ENCODE measurements around the gene GSAP. TPM values are rescaled to one million over a fixed set of nuclear protein-coding genes. Genes with fewer than 3 reads are reported as not detected.
"Not testable (repeated sequence)": the region's sequence is repeated elsewhere in the genome, so short reads cannot be mapped to it uniquely, and the experiment has no call there.

Gene GSAP
- total RNA-seq, 2 donors from 2014 or later, result 22.0 to 28.9 TPM

- ATAC-seq (no peak), DNase-seq (no peak)
- H3K4me1 Mint-ChIP-seq, result no peaks in the 10 kb centered on the region
- H3K9me3 ChIP-seq (ENCODE audit: control insufficient read depth, low read length, poor library complexity, severe bottlenecking), result no peaks in the 10 kb centered on the region
- no peaks in the 10 kb centered on the region for H3K27me3 Mint-ChIP-seq
- H3K36me3 Mint-ChIP-seq (ENCODE audit: low read depth), result peaks cover 12% of the 10 kb centered on the region
- H3K27ac Mint-ChIP-seq, result no peak overlapping the region
- no peak overlapping the region for H3K4me3 Mint-ChIP-seq
These were observed 125.7 kb downstream of the GSAP start for GRCh38 chr7:77290425-77290824.

DNA sequence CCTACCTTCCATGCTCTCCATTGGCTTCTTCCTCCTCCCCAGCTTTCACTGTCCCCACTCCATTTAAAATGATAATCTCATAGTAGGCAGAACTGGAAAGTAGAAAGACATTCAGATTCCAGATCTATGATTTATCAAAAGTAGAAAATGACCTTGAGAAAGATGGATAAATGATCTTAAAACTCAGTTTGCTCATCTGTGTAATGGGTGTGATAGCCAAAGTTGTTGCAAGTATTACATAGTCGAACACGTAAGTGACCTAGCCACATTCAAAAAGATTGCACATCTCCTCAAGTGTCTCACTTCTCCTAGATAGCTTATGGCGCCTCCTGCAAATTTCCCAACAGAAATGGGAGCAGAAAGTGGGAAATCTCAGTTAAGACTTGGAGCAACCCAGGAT lies 126.8 kb downstream of the GSAP start:
- Mint-ChIP-seq H3K4me1 (no peaks in the 10 kb centered on the region), H3K36me3 (ENCODE audit: low read depth) (peaks cover 14% of the 10 kb centered on the region), H3K27me3 (no peaks in the 10 kb centered on the region), H3K27ac (no peak overlapping the region), H3K4me3 (no peak overlapping the region)
- DNase-seq, result no peak
- ATAC-seq, result no peak
- no peaks in the 10 kb centered on the region for H3K9me3 ChIP-seq (ENCODE audit: control insufficient read depth, low read length, poor library complexity, severe bottlenecking)

- Mint-ChIP-seq H3K27me3 (no peaks in the 10 kb centered on the region), H3K4me1 (no peaks in the 10 kb centered on the region), H3K36me3 (ENCODE audit: low read depth) (peaks cover 14% of the 10 kb centered on the region), H3K4me3 (no peak overlapping the region), H3K27ac (no peak overlapping the region)
- ATAC-seq (no peak), DNase-seq (no peak)
- H3K9me3 ChIP-seq (ENCODE audit: control insufficient read depth, low read length, poor library complexity, severe bottlenecking), result no peaks in the 10 kb centered on the region
These were observed 127.4 kb downstream of the GSAP start for GRCh38 chr7:77288676-77289320.

GRCh38 chr7:77284616-77285015 lies 131.5 kb downstream of the GSAP start:
- no peak for ATAC-seq
- peaks cover 12% of the 10 kb centered on the region for H3K36me3 Mint-ChIP-seq (ENCODE audit: low read depth)
- no peaks in the 10 kb centered on the region for H3K9me3 ChIP-seq (ENCODE audit: control insufficient read depth, low read length, poor library complexity, severe bottlenecking)
- H3K4me1 Mint-ChIP-seq, result peaks cover 2% of the 10 kb centered on the region
- no peak for DNase-seq
- H3K27ac Mint-ChIP-seq, result no peak overlapping the region
- H3K4me3 Mint-ChIP-seq, result no peak overlapping the region
- no peaks in the 10 kb centered on the region for H3K27me3 Mint-ChIP-seq

GRCh38 chr7:77284005-77284404 lies 132.1 kb downstream of the GSAP start:
- Mint-ChIP-seq H3K27ac (no peak overlapping the region), H3K27me3 (no peaks in the 10 kb centered on the region), H3K4me1 (peaks cover 2% of the 10 kb centered on the region), H3K4me3 (no peak overlapping the region), H3K36me3 (ENCODE audit: low read depth) (peaks cover 9% of the 10 kb centered on the region)
- ATAC-seq (no peak), DNase-seq (no peak)
- H3K9me3 ChIP-seq (ENCODE audit: control insufficient read depth, low read length, poor library complexity, severe bottlenecking), result no peaks in the 10 kb centered on the region

GRCh38 chr7:77282897-77283296 lies 133.3 kb downstream of the GSAP start:
- DNase-seq, result no peak
- Mint-ChIP-seq H3K4me1 (peaks cover 2% of the 10 kb centered on the region), H3K4me3 (no peak overlapping the region), H3K36me3 (ENCODE audit: low read depth) (peaks cover 11% of the 10 kb centered on the region), H3K27me3 (no peaks in the 10 kb centered on the region), H3K27ac (no peak overlapping the region)
- no peaks in the 10 kb centered on the region for H3K9me3 ChIP-seq (ENCODE audit: control insufficient read depth, low read length, poor library complexity, severe bottlenecking)
- no peak for ATAC-seq

DNA sequence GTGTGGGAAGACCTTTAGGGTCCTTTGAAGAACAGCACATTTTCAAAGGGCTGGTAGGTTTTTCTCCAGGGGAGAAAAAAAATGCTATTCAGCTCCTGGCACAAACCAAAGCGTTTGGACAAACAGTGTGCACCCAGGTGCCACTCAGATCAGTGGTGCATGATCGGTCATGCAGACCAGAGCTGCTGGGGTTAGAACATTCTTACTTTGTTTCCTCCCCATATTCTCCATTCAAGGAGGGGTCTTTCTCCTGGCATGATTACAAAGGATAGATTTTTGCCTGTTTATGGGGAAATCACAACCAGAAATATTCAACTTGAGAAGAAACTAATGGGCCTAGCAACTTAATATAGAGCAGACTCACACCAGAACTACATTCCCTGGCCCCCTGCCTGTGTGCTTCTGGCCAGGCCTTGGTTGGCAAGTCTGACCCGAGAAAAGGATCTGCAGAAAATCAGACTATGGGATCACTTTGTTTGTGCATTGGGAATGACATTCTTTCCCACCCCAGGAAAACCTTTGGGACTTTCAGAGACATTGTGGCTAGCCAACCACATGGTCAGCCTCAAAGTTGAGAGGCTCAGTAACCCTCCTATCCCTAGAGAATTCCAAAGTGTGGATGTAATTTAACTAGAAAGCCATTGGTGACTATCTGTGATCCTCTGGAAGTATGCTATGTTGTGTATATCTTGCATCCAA lies 134.2 kb downstream of the GSAP start:
- no peak overlapping the region for H3K4me3 Mint-ChIP-seq
- no peaks in the 10 kb centered on the region for H3K27me3 Mint-ChIP-seq
- no peak for ATAC-seq
- no peak overlapping the region for H3K27ac Mint-ChIP-seq
- peaks cover 2% of the 10 kb centered on the region for H3K4me1 Mint-ChIP-seq
- H3K36me3 Mint-ChIP-seq (ENCODE audit: low read depth), result peaks cover 10% of the 10 kb centered on the region
- no peak for DNase-seq
- H3K9me3 ChIP-seq (ENCODE audit: control insufficient read depth, low read length, poor library complexity, severe bottlenecking), result no peaks in the 10 kb centered on the region

DNA sequence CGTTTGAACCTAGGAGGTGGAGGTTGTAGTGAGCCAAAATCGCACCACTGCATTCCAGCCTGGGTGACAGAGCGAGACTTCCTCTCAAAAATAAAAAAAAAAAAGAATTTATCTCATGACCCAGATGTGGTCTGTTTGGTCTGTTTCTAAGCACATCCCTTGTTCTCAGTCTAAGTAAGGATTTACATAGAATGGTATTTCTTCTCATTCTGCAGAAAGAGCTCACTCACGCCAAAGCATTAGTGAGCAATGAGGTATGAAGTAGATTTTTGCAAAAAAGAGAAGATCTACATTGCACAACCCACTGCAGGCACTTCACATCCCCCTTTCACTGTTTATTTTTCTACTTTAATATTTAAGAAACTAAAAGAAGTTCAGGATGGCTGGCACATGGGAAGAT lies 140.0 kb downstream of the GSAP start:
- peak; percentile 88 for ATAC-seq
- H3K9me3 ChIP-seq (ENCODE audit: control insufficient read depth, low read length, poor library complexity, severe bottlenecking), result no peaks in the 10 kb centered on the region
- Mint-ChIP-seq H3K4me1 (peaks cover 10% of the 10 kb centered on the region), H3K36me3 (ENCODE audit: low read depth) (peaks cover 5% of the 10 kb centered on the region), H3K27ac (peak overlapping the region; percentile 70), H3K27me3 (no peaks in the 10 kb centered on the region), H3K4me3 (no peak overlapping the region)
- DNase-seq, result no peak

DNA sequence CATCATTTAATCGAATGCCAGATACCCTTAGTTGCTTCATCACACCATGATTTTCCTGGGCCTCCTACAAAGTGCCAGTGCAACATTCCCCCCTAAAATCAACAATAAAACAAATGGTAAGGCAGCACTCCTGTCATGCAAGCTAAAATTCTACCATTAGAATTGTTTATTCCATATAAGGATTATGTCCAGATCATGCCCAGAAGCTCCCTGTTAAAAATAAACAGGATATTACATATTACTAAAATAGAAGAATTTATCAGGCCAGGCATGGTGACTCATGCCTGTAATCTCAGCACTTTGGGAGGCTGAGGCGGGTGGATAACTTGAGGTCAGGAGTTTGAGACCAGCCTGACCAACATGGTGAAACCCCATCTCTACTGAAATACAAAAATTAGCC lies 140.5 kb downstream of the GSAP start:
- H3K27ac Mint-ChIP-seq; H3K36me3 Mint-ChIP-seq (ENCODE audit: low read depth): not testable (repeated sequence)
- peak; percentile 27 for ATAC-seq

DNA sequence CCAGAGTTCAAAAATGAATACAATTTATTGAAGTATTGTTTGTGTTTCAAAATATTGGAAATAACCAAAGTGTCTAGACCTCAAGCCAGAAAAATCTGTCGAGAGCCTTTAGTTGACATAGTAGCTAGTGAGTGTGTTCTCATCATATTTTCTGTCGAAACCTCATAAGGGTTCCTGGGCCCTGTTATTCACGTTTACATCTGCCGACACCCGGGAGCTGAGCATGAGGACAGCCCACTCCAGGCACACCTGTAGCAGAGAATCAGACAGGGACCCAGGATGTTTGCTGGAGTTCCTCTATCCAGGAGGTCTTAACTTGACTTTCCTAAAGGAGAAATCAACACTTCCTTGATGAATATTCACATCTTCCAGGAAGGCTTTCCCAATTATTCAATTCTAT lies 144.4 kb downstream of the GSAP start:
- no peak for DNase-seq
- peaks cover 4% of the 10 kb centered on the region for H3K36me3 Mint-ChIP-seq (ENCODE audit: low read depth)
- H3K4me1 Mint-ChIP-seq, result peaks cover 14% of the 10 kb centered on the region
- H3K4me3 Mint-ChIP-seq, result no peak overlapping the region
- H3K27me3 Mint-ChIP-seq, result no peaks in the 10 kb centered on the region
- ATAC-seq, result no peak
- H3K9me3 ChIP-seq (ENCODE audit: control insufficient read depth, low read length, poor library complexity, severe bottlenecking), result no peaks in the 10 kb centered on the region
- H3K27ac Mint-ChIP-seq, result no peak overlapping the region

More for the DNA sequence above, 140.5 kb downstream of the GSAP start:
- not testable (repeated sequence) for H3K27me3 Mint-ChIP-seq; DNase-seq; H3K4me3 Mint-ChIP-seq; H3K9me3 ChIP-seq (ENCODE audit: control insufficient read depth, low read length, poor library complexity, severe bottlenecking)
- peaks cover 10% of the 10 kb centered on the region for H3K4me1 Mint-ChIP-seq

GRCh38 chr7:77270094-77270480 lies 146.1 kb downstream of the GSAP start:
- no peaks in the 10 kb centered on the region for H3K27me3 Mint-ChIP-seq
- no peak for DNase-seq
- H3K4me1 Mint-ChIP-seq, result peaks cover 5% of the 10 kb centered on the region

GRCh38 chr7:77269360-77270093 lies 146.6 kb downstream of the GSAP start:
- H3K9me3 ChIP-seq (ENCODE audit: control insufficient read depth, low read length, poor library complexity, severe bottlenecking), result no peaks in the 10 kb centered on the region
- Mint-ChIP-seq H3K27ac (no peak overlapping the region), H3K4me1 (peaks cover 5% of the 10 kb centered on the region), H3K27me3 (no peaks in the 10 kb centered on the region), H3K36me3 (ENCODE audit: low read depth) (peaks cover 2% of the 10 kb centered on the region), H3K4me3 (no peak overlapping the region)
- DNase-seq (no peak), ATAC-seq (no peak)

More at GRCh38 chr7:77270094-77270480, 146.1 kb downstream of the GSAP start:
- no peak overlapping the region for H3K27ac Mint-ChIP-seq
- no peak for ATAC-seq
- no peak overlapping the region for H3K4me3 Mint-ChIP-seq
- peaks cover 2% of the 10 kb centered on the region for H3K36me3 Mint-ChIP-seq (ENCODE audit: low read depth)
- no peaks in the 10 kb centered on the region for H3K9me3 ChIP-seq (ENCODE audit: control insufficient read depth, low read length, poor library complexity, severe bottlenecking)

GRCh38 chr7:77266291-77266794 lies 149.8 kb downstream of the GSAP start:
- no peaks in the 10 kb centered on the region for H3K9me3 ChIP-seq (ENCODE audit: control insufficient read depth, low read length, poor library complexity, severe bottlenecking)
- H3K4me1 Mint-ChIP-seq, result peaks cover 5% of the 10 kb centered on the region
- H3K4me3 Mint-ChIP-seq, result no peak overlapping the region
- ATAC-seq (no peak), DNase-seq (no peak)
- no peaks in the 10 kb centered on the region for H3K27me3 Mint-ChIP-seq
- H3K36me3 Mint-ChIP-seq (ENCODE audit: low read depth), result peaks cover 2% of the 10 kb centered on the region
- H3K27ac Mint-ChIP-seq, result no peak overlapping the region
